NB4 (cell line): ENCODE measurements around the gene VPS37C.

Experiments
- CTCF ChIP-seq: IDR thresholded peaks from one replicate; pipeline ENCODE4 v1.5.1; 2012; ENCODE audit warnings: low read depth, low read length
- MAX ChIP-seq: IDR thresholded peaks from 2 replicates; pipeline ENCODE4 v1.6.1; 2011; ENCODE audit warnings: low read depth, low read length
- POLR2A ChIP-seq: IDR thresholded peaks from 2 replicates; pipeline ENCODE4 v1.6.1; 2011; ENCODE audit warnings: mild to moderate bottlenecking; ENCODE audit not compliant: insufficient read length; ENCODE audit errors: extremely low read depth

GRCh38 chr11:61121192-61121831 is 39.9 kb downstream of the VPS37C start:
- no peak for TF ChIP-seq CTCF
- TF ChIP-seq POLR2A, result no peak
- no peak for TF ChIP-seq MAX
